A673 (cell line): ENCODE results near the gene PARVB. TPM values are rescaled to one million over a fixed set of nuclear protein-coding genes. Genes with fewer than 3 reads are reported as not detected.

ENCODE experiments used
- BruUV-seq: library from RNA; stranded (reverse); fragments of 400-500 nt; replicated peaks from 2 replicates; lab custom pipeline; 2021; lab: Mats Ljungman, UMichigan
- CTCF ChIA-PET: fragments of 300-600 bp; sonication (Branson Sonifier 250); formaldehyde crosslinking; loops from one replicate; lab custom pipeline; 2022; ENCODE audit warnings: antibody characterized with exemption; lab: Charles Lee
- POLR2A ChIA-PET: fragments of 300-600 bp; sonication (Branson Sonifier 250); formaldehyde crosslinking; loops from one replicate; lab custom pipeline; 2022; ENCODE audit warnings: antibody characterized with exemption; ENCODE audit not compliant: low non-redundant PET; lab: Charles Lee
- DNase-seq: peaks from one replicate; pipeline ENCODE4 v3.0.0-alpha.2; 2015; ENCODE audit warnings: low spot score
- H3K27ac ChIP-seq: fragments of 200-600 bp; sonication (generic); 2 replicates; pipeline ENCODE4 v1.5.1; 2016; ENCODE audit warnings: mixed run types, low read depth, mild to moderate bottlenecking, mixed read lengths, antibody characterized with exemption, low read length; ENCODE audit not compliant: poor library complexity, severe bottlenecking
- H3K27me3 ChIP-seq: fragments of 200-600 bp; sonication (generic); replicated peaks from 2 replicates; pipeline ENCODE4 v1.6.1; 2017; ENCODE audit warnings: mixed run types, low read depth, mild to moderate bottlenecking, mixed read lengths, antibody characterized with exemption, low read length; ENCODE audit not compliant: insufficient read depth, poor library complexity
- H3K36me3 ChIP-seq: fragments of 200-600 bp; sonication (generic); 2 replicates; pipeline ENCODE4 v1.6.1; 2016; ENCODE audit warnings: mixed run types, mild to moderate bottlenecking, mixed read lengths, antibody characterized with exemption, low read length; ENCODE audit not compliant: insufficient read depth, poor library complexity, severe bottlenecking
- H3K4me1 ChIP-seq: fragments of 200-600 bp; sonication (generic); 2 replicates; pipeline ENCODE4 v1.6.1; 2017; ENCODE audit warnings: mixed run types, mild to moderate bottlenecking, mixed read lengths, antibody characterized with exemption, low read length; ENCODE audit not compliant: insufficient read depth, poor library complexity, severe bottlenecking
- H3K4me3 ChIP-seq: fragments of 200-600 bp; sonication (generic); 2 replicates; pipeline ENCODE4 v1.5.1; 2016; ENCODE audit warnings: low read depth, mixed run types, mild to moderate bottlenecking, mixed read lengths, low read length; ENCODE audit not compliant: poor library complexity, severe bottlenecking
- H3K9me3 ChIP-seq: fragments of 200-600 bp; sonication (generic); 2 replicates; pipeline ENCODE4 v1.6.1; 2016; ENCODE audit warnings: mixed run types, low read depth, mild to moderate bottlenecking, mixed read lengths, antibody characterized with exemption, low read length; ENCODE audit not compliant: poor library complexity, severe bottlenecking
- EZH2 ChIP-seq: fragments of 200-600 bp; sonication (generic); IDR thresholded peaks from 2 replicates; pipeline ENCODE4 v1.6.1; 2017; ENCODE audit warnings: borderline replicate concordance, low read depth, mild to moderate bottlenecking, mixed read lengths, antibody characterized with exemption, low read length; ENCODE audit not compliant: poor library complexity, severe bottlenecking
- intact Hi-C: fragments of 100-400 bp; cut with micrococcal nuclease; formaldehyde crosslinking; loops from one replicate; pipeline ENCODE4 v1.10.0; 2022; ENCODE audit not compliant: unreplicated experiment
- total RNA-seq: library from RNA; stranded (reverse); gene quantifications from 2 replicates; pipeline ENCODE4 v1.2.3, GENCODE V29; 2021
- TF ChIP-seq, protein P1 (sequence below): fragments of 300-800, 200-600 bp; sonication (generic); conservative IDR thresholded peaks from 2 replicates; pipeline ENCODE4 v1.5.1; 2017; ENCODE audit warnings: low read depth, mild to moderate bottlenecking, antibody characterized with exemption, low read length, moderate library complexity, mixed read lengths

PARVB gene
- total RNA-seq, 1 experiment from 2014 or later = 18.3 TPM

DNA sequence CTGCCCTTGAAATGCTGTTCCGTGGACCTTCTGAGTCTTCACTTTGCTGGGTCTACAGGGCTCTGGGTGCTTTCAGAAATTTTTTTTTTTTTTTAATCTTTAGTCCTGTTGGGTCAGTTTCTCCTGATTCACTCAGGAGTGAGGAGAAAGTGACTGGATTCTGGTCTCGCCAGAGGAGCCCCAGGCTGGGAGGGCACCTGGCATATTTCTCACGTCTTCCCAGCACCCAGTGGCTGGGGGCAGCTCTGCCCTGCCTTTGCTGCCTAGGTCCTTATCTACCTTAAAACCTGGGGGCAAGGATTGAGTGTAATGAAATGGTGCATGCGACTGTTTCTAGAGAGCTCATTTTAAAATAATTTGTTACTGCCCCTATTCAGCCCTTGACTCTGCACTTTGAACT, 45.5 kb upstream of the PARVB start:
- ChIA-PET CTCF (no interaction called here), POLR2A (no interaction called here)
- no peak overlapping the region for H3K4me3 ChIP-seq
- peaks cover 37% of the 10 kb centered on the region for H3K36me3 ChIP-seq
- H3K27me3 ChIP-seq = no peaks in the 10 kb centered on the region
- no peaks in the 10 kb centered on the region for H3K4me1 ChIP-seq
- DNase-seq = no peak
- no TSS peak for BruUV-seq
- intact Hi-C loops = no loop called here
- no peaks in the 10 kb centered on the region for H3K9me3 ChIP-seq
- TF ChIP-seq, protein P1, sequence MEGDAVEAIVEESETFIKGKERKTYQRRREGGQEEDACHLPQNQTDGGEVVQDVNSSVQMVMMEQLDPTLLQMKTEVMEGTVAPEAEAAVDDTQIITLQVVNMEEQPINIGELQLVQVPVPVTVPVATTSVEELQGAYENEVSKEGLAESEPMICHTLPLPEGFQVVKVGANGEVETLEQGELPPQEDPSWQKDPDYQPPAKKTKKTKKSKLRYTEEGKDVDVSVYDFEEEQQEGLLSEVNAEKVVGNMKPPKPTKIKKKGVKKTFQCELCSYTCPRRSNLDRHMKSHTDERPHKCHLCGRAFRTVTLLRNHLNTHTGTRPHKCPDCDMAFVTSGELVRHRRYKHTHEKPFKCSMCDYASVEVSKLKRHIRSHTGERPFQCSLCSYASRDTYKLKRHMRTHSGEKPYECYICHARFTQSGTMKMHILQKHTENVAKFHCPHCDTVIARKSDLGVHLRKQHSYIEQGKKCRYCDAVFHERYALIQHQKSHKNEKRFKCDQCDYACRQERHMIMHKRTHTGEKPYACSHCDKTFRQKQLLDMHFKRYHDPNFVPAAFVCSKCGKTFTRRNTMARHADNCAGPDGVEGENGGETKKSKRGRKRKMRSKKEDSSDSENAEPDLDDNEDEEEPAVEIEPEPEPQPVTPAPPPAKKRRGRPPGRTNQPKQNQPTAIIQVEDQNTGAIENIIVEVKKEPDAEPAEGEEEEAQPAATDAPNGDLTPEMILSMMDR = no peak
- TF ChIP-seq EZH2 = no peak
- no peak overlapping the region for H3K27ac ChIP-seq

- ChIA-PET CTCF (no interaction called here), POLR2A (no interaction called here)
- H3K27me3 ChIP-seq = no peaks in the 10 kb centered on the region
- intact Hi-C loops = no loop called here
- no peak overlapping the region for H3K27ac ChIP-seq
- H3K9me3 ChIP-seq = no peaks in the 10 kb centered on the region
- no peaks in the 10 kb centered on the region for H3K4me1 ChIP-seq
- H3K36me3 ChIP-seq = peaks cover 37% of the 10 kb centered on the region
- no peak overlapping the region for H3K4me3 ChIP-seq
- no peak for DNase-seq
- no TSS peak for BruUV-seq
- TF ChIP-seq EZH2 = no peak
- TF ChIP-seq, protein P1 = no peak
Measured at GRCh38 chr22:43980579-43980978, 43.5 kb upstream of the PARVB start.

GRCh38 chr22:43980996-43981395, 43.1 kb upstream of the PARVB start:
- DNase-seq = no peak
- TF ChIP-seq, protein P1 = no peak
- TF ChIP-seq EZH2 = no peak
- intact Hi-C loops = no loop called here
- no peak overlapping the region for H3K27ac ChIP-seq
- BruUV-seq = no TSS peak
- H3K4me1 ChIP-seq = no peaks in the 10 kb centered on the region
- CTCF ChIA-PET = no interaction called here
- H3K36me3 ChIP-seq = peaks cover 38% of the 10 kb centered on the region
- H3K9me3 ChIP-seq = no peaks in the 10 kb centered on the region
- POLR2A ChIA-PET = no interaction called here
- no peaks in the 10 kb centered on the region for H3K27me3 ChIP-seq
- no peak overlapping the region for H3K4me3 ChIP-seq
